EH (cell line): ENCODE results near the gene VPS13D.
A peak's percentile ranks its signal among the peaks of the same experiment; 100 is the strongest.
"Not testable (repeated sequence)": the region's sequence is repeated elsewhere in the genome, so short reads cannot be mapped to it uniquely, and the experiment has no call there.

Experiments
- DNase-seq: peaks from one replicate; pipeline ENCODE4 v3.0.0-alpha.2; 2015; ENCODE audit warnings: low read depth

The VPS13D gene

DNA sequence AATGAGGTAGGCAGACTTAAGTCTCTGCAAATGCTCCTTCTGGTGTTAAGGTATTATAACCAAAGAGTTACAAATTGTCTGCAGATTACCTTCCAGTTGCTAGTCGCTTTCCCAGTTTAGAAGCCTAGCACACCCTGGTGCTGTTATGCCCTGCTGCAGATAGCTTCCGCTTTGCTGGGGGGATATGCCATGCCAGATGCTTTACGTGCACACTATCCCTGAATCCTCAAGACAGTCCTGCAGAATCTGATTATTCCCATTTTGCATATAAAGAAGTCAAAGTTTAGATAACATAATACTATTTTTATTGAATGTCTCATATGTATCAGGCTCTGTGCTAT is 221.7 kb downstream of the VPS13D start:
- DNase-seq: no peak

DNA sequence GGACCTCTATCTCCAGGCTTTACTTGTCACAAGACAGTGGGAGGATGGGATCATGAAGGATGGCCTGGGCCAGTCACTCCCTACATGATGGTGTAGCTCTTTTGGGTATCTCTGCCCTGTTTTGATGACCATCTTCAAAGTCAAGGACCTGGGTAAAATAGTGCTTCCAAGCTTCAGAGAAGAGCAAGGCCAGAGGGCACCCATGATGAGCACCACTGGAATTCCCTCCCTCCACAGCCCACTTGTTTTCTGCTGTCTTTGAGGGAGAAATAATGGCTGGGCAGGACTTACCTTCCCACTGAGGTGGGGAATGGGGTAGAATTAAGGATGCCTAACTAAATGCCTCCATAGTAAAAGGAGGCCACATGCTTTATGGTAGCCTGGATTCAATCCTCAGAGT is 222.4 kb downstream of the VPS13D start:
- no peak for DNase-seq

DNA sequence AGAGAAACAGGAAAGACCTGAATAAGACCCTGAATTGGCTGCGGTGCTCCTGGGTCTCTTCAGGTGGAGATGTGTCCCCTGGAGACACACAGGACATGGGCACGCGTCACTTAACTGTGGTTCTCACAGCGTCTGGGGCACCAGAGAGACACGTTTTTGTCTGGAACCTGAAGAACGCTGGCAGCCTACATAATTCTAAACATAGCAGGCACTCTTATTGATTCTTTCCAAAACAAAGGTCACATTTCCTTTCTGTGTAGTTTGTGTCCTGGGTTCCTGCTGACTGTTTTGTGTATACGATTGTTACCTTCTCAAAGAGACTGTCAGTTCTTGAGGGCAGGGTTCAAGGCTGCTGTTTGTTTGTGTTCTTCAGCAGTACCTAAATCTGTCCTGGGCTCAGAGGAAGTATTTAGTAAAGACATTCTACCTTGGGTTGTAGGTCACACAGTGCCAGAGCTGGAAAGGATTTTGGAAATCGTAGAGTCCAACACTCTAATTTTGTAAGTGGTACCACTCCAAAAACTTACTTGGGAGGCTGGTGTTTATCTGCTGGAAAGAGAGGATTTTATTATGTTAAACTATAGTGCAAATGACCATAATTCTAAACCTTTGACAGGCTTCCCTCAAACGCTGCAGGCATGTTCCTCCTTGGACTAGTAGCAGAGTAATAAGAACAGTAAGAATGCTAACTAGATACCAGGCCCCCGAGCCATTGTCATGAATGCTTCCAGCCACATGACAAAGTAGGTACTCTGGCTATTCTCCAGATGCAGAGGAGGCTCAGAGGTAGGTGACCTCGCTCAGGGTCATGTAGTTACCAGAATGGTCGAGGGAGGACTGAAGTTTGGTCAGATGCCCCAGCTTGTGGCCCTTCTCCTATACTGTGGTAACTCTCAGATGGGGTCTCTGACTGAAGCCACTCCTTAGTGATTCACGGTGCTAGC is 223.8 kb downstream of the VPS13D start:
- DNase-seq: no peak

DNA sequence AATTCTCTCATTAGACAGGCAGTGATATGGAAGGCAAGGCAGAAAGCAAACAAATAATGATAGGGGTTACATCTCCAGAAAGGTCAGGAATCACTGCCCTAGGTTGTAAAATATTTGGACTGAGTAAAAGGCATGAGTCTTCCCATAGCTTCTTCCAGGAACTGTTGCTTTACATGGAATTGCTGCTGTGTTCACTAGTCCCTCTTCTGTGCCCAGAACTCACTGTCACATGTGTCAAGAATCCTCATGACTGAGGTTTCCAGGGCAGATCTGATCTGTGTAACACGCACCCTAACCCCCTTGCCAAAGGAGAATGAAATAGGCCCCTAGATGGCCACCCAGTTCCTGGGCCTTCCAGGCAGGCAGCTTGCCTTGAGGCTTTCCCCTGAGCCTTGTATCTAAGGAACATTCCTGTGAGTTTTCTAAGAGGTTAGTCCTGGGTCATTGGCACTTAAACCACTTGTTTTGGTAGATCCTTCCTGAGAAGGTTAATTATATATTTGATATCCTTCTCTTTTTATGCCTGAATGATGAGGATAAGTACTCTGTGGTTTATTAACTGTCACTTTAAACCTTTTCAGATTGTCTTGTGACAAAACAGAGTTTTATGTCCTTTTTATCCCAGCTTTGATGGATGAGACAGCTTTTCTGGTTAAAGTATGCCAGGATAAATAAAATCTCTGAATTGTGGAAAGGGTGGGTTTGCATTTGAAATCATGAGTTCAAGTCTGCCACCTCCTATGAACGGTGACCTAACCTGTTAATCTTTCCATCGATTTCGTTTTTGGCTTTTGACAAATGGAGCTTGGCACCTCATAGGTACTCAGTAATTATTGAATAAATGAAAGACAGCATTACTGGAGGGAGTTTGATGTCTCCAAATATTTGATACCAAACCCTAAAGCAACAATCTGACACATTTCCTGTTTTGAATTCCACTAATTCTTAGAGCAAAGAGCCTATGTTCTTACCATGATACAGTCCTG is 224.9 kb downstream of the VPS13D start:
- peak; percentile 82 for DNase-seq

DNA sequence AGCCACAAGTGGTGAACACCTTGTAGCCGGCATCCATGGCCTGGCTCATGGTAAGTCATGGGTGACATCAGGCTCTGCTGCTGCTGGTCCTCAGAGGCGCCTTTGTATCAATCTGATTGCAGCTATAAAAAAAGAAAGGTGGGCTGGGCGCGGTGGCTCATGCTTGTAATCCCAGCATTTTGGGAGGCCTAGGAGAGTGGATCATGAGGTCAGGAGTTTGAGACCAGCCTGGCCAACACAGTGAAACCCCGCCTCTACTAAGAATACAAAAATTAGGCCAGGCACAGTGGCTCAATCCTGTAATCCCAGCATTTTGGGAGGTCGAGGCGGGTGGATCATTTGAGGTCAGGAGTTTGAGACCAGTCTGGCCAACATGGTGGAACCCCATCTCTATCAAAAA is 226.3 kb downstream of the VPS13D start:
- not testable (repeated sequence) for DNase-seq

DNA sequence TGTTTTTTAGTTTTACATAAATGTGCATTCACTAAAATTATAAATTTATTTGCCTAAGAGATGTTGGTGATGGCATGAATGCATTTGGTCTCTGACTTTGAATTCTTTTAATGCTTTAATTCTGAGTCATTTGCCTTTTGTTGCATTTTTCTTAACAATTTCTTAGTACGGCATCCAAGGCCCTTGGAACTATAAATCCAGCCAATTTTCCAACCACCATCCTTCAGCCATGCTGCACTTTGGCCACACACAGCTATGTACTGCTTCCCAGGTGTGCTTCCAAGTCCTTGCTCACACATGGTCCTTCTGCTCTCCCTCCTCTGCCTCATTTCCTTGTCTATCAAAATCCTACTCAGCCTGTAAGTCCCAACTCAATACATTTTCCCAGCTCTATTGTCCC is 227.1 kb downstream of the VPS13D start:
- DNase-seq: peak; percentile 78

DNA sequence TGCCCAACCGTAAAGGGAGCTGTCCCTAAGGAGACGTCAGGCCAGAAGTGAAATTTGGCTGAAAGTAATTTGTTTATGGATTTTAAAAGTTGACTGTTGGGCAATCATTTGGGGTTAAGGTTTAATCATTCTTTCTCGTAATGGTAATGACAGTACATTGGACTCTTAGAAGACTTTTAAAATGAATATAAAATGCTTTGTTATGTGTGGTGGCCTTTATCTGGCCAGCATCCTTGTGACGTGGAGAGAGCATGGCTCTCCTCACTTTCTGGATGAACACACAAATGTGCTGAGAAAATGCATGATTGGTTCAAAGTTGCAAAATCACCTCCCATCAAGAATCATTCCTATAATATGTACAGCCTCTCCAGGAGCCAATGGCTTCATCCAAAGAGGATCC is 227.9 kb downstream of the VPS13D start:
- no peak for DNase-seq

DNA sequence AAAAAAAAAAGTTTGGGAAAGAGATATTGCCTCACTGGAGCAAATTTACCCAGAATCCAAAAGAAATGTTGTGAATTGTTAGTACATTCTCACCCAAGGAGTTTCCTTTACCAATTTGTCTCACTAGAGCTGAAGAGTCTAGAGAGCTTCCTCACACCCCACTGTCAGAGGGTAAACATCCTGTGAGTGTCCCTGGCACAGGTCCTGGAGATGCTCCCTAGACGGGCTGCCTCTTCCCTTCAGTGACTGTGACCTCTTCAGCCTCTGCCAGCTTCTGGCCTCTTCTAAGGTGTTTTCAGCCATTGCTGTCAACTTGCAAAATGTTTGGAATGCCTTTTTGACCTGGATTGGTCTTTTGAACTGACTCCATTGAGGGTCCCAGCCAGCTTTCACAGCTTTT is 228.7 kb downstream of the VPS13D start:
- peak; percentile 73 for DNase-seq

DNA sequence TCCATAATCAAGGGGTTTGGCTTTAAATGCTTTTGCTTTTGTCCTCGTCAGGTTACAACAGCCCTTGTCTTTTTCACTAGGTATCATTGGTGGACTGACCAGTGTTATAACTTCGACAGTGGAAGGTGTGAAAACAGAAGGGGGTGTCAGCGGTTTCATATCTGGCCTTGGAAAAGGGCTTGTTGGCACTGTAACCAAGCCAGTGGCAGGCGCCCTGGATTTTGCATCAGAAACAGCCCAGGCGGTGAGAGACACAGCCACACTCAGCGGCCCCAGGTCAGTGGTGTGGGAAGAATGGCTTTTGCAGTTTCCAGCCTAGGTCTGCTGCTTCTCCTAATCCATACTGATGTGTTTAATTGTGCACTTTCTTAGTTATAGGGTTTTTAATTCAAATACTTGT is 230.3 kb downstream of the VPS13D start:
- DNase-seq: no peak

DNA sequence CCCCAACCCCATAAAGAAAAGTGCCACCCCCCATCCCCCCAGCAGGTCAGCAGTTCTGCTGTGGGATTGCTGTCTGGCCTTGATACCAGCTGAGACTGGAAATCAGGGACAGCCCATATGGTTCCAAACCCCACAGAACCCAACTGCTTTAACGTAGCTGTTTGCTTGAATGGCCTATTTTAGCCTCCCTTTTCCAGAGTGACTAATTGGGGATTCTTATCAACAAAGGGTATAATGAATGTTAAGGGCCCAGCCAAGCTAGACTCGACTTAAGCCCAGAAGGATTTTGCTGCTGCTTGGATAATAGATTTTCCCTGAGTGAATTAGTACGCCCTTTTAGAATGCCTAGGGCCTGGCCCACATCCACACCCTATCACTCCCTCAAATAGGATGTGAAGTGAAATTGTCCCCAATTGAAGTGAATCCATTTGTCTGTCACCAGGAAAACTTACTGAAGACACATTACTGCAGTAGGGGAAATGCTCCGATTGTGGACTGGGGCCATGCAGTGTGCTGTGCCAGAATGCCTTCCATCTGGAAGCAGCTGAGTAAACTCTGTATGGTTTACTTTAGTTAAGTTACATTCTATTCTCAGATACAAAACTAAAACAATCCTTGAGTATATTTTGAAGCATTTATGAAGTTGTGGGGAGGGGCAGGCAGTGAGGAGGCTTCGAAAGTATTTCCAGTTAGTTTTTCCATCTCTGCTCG is 231.2 kb downstream of the VPS13D start:
- DNase-seq: peak; percentile 46

DNA sequence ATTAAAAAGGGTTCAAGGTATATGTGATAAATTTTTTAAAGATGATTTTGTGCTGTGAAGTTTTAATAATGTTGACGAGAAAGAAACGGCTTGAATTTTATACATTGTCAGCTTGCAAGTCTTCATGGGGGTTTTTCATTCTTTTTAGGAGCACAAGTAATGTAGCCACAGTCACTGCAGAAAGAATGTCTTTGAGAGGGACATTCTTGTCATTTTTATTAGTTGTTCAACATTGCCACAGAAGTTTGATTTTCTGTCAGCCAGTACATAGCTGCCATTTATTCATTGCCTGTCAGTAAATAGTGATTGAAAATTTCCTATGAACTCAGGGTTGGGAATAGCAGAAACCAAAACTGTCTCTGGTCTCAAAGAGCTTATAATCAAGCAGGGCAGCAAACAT is 231.9 kb downstream of the VPS13D start:
- no peak for DNase-seq

DNA sequence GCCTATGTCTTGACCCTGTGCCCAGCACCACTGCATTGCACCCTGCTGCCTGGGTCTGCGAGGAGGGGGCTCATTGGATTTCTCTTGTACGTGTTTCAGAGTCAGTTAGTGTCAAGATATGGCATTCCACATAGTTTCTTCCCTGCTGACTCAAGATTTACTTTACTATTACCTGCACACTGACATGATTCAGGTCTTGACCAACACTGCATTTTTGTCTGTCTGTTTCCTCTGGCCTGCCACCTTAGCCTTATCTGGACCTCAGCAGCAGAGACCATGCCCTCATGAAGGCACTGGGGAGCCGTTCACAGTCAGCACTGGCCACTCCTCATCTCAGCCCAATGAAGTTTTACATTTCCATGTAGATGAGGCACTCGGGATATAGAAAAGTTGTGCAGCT is 232.8 kb downstream of the VPS13D start:
- no peak for DNase-seq

DNA sequence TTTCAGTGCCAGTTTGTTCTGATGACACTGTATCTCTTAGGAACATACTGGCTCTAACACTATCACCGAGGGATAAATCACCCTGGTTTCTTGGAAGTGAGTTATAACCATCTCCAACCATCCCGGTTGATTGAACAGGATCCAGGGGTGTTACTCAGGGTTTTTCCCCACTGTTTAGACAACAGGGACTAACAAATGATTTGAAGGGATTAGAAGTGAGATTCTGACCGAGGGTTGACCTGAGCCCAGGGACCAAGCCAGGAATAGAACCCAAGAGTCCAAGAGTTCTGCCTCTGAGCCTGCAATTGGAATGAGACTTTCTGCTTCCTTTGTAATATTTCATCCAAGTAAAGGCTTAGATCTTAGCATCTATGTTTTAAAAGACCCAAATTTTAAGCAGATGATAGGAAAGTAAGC is 234.2 kb downstream of the VPS13D start:
- no peak for DNase-seq

DNA sequence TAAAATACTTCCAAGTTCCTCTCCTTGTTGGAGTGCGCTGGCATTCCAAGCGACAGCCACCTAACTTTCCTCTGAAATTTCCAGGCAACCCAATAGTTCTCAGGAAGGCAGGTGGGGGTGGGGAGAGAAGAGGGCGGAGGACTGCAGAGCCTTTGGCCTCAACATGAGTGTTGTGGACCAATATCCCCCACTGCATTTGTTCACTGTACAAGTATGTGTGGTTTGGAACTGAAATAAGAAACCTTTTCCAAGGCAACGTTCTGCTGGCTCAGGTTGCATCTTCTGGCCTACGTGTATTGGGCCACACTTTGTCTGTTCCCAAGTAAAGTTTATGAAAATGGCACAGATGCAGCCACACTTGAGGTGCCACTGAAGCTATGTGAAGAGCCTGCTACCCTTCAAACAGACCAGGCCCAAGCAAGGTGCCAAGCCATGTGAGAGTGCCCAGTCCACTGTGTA is 234.8 kb downstream of the VPS13D start:
- peak; percentile 84 for DNase-seq

DNA sequence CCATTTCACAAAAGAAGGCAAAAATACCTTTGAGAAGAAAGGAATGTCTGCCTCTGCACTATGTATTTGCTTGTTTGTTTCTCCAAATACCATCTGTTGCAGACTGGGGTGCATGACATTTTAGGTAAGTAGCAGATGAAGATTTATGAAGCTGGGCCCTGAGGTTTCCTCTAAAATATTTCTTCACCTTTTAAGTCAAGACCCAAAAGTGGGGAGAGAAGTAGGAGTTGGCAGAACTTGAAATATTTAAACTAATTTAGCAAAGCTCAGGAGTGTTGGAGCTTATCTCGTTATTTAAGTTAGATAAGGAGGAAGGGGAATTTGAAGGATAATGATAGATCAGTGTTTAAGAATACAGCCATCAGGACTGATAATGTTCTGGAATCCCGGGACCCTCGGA is 235.3 kb downstream of the VPS13D start:
- no peak for DNase-seq

DNA sequence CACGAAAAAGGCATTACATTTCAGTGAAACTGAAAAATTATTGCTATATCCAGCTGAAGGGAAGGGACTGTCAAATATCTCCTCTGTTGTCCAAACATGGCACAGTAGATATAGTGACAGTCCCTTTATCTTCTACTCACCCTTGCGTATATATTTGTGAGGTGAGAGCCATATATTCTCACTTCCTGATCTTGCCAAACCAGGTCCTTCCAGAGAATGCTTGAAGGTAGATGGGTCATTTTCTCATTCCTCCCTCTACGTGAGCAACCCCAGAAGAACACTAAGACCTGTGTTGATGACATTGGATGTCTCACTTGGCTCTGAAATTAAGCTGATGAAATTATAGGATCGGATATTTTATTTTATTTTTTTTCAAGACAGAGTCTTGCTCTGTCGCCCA is 237.0 kb downstream of the VPS13D start:
- DNase-seq: no peak

DNA sequence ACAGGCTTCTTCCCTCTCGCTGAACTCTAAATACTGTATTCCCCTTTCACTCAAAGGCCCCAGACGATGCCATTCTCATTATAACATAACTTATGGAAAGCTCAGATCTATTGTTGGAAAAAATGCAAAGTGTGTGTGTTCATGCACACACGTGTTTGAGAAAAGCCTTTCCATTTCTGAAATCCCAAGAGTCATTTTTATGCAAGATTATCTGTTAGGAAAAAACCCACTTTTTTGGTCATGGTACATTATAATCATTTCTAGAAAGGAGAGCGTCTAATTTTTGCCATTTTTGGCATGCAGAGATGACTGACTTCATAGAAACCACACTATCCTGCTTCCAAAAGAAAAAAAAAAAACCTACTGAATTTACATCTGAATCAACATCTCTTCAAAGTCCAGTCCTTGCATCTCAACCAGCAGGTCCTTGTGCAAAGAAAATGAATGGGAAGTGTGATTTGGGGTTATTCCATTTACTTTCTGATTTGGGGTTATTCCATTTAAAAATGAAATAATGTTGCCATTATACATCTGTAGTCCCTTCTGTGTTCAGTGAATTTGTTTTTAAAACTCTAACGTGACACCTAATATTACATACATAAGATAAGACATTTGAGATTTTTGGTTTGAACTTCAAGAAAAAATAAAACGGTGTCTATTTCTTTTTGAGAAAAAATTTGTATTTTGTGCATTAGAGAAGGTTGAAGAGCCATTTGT is 237.9 kb downstream of the VPS13D start:
- DNase-seq: no peak

DNA sequence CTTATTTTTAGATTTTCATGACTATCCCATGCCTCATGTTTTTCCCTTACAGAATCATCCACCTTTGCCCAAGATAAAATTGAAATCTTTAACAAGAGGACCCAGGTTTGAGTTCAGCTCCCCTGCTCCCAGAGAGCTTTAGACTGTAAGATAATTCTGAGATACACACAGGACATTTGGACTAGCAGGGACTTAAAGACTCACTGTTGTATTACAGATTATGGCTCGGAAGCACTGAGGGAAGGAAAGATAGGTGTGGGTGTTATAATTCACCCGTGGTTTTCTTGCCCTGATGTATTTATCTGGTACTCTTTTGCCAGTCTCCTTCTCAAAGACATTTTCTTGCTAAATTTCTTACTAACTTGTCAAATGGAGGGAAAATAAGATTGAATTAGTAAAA is 238.5 kb downstream of the VPS13D start:
- DNase-seq: no peak

DNA sequence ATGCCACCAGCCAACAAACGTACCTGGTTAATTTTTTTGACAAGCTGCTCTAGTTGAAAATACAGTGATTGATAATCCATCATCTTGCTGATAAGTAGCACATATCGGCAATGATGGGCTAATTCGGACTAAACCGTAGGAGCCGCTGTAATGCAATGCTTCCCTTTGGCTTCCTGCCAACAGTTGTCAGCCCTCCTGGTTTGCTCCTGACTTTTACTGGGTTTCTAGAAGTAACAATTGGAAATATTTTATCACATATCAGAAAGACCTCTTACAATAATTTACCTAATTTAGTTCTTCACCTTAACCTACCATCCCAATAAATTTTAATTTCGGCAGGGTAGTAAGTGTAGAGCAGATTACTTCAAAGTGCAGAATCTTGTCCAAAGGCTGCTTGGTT is 239.7 kb downstream of the VPS13D start:
- no peak for DNase-seq

DNA sequence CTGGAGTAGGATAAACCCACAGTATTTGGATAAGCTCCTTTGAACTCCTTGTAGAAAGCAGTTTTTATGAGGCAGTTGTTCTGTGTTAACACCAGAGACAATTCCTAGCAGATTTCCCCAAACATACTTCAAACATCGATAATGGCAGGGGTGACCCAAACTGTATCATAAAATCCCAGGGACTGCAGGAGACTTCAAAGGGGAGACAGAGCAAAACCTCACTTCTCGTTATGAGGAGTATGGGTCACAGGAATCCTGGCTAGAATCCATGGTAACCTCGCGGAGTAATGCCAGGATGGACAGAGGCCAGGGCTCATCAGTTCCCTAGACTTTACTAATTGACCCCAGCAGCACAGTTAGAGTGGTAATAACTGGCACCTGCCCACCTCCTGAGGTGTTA is 240.2 kb downstream of the VPS13D start:
- no peak for DNase-seq

DNA sequence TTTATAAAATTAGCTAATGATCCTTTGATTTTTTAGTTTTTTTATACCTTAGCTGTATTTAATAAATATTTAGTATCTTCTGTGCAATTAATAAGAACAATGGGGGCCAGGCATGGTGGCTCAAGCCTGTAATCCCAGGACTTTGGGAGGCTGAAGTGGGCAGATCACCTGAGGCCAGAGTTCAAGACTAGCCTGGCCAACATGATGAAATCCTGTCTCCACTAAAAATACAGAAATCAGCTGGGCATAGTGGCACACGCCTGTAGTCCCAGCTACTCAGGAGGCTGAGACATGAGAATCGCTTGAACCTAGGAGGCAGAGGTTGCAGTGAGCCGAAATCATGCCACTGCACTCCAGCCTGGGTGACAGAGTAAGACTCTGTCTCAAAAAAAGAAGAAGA is 241.1 kb downstream of the VPS13D start:
- not testable (repeated sequence) for DNase-seq
